SK-N-SH treated with all-trans-retinoic acid at 6 μM for 48 hours (cell line): ENCODE data around the gene IFNA2.

ENCODE experiments used
- ATAC-seq: fragments of 200-7000 bp; cut with Tn5 transposase; 3 replicates; pipeline ENCODE4 v1.9.1; 2020; ENCODE audit warnings: mild to moderate bottlenecking, moderate library complexity
- ARNTL ChIP-seq: fragments of 450-650 bp; formaldehyde crosslinking; IDR thresholded peaks from 2 replicates; pipeline ENCODE4 v1.5.0; 2020; ENCODE audit warnings: low read depth, mild to moderate bottlenecking, moderate library complexity, borderline replicate concordance
- BACH2 ChIP-seq: fragments of 250-450 bp; sonication (Bioruptor Pico); IDR thresholded peaks from 2 replicates; pipeline ENCODE4 v1.9.0; 2021; ENCODE audit warnings: mild to moderate bottlenecking, borderline replicate concordance
- CREB5 ChIP-seq: fragments of 250-450 bp; sonication (Bioruptor Pico); IDR thresholded peaks from 2 replicates; pipeline ENCODE4 v1.5.1; 2020; ENCODE audit warnings: low read depth, mild to moderate bottlenecking, moderate library complexity
- CSDC2 ChIP-seq: fragments of 250-450 bp; sonication (Bioruptor Pico); IDR thresholded peaks from 2 replicates; pipeline ENCODE4 v1.5.0; 2020; ENCODE audit warnings: mild to moderate bottlenecking, moderate library complexity
- ESRRG ChIP-seq: fragments of 250-450 bp; sonication (Bioruptor Pico); IDR thresholded peaks from 2 replicates; pipeline ENCODE4 v1.6.1; 2021; ENCODE audit warnings: mild to moderate bottlenecking
- GLIS3 ChIP-seq: fragments of 250-450 bp; sonication (Bioruptor Pico); IDR thresholded peaks from 2 replicates; pipeline ENCODE4 v1.5.0; 2020; ENCODE audit warnings: mild to moderate bottlenecking, moderate library complexity
- ISL1 ChIP-seq: fragments of 250-450 bp; sonication (Bioruptor Pico); IDR thresholded peaks from 2 replicates; pipeline ENCODE4 v2.1.2; 2022; ENCODE audit warnings: mild to moderate bottlenecking, moderate library complexity
- OSR1 ChIP-seq: fragments of 250-450 bp; sonication (Bioruptor Pico); IDR thresholded peaks from 2 replicates; pipeline ENCODE4 v1.8.0; 2022; ENCODE audit warnings: moderate library complexity, mild to moderate bottlenecking, inconsistent platforms
- PPARA ChIP-seq: fragments of 250-450 bp; sonication (Bioruptor Pico); IDR thresholded peaks from 2 replicates; pipeline ENCODE4 v1.5.0; 2020; ENCODE audit warnings: mild to moderate bottlenecking, borderline replicate concordance
- RARB ChIP-seq: fragments of 250-450 bp; sonication (Bioruptor Pico); IDR thresholded peaks from 2 replicates; pipeline ENCODE4 v1.8.0; 2021; ENCODE audit warnings: mild to moderate bottlenecking, moderate library complexity
- SNAI2 ChIP-seq: fragments of 250-450 bp; sonication (Bioruptor Pico); IDR thresholded peaks from 2 replicates; pipeline ENCODE4 v1.5.0; 2020; ENCODE audit warnings: mild to moderate bottlenecking, moderate library complexity
- TCF4 ChIP-seq: fragments of 250-450 bp; sonication (Bioruptor Pico); IDR thresholded peaks from 2 replicates; pipeline ENCODE4 v1.8.0; 2021; ENCODE audit warnings: mild to moderate bottlenecking, moderate library complexity, borderline replicate concordance
- TOX ChIP-seq: fragments of 250-450 bp; sonication (Bioruptor Pico); IDR thresholded peaks from 2 replicates; pipeline ENCODE4 v1.8.0; 2021; ENCODE audit warnings: mild to moderate bottlenecking, moderate library complexity, borderline replicate concordance
- TSHZ2 ChIP-seq: fragments of 250-450 bp; sonication (Bioruptor Pico); IDR thresholded peaks from 2 replicates; pipeline ENCODE4 v1.5.0; 2020; ENCODE audit warnings: mild to moderate bottlenecking, moderate library complexity
- ZC3H10 ChIP-seq: fragments of 250-450 bp; sonication (Bioruptor Pico); IDR thresholded peaks from 2 replicates; pipeline ENCODE4 v1.5.1; 2021; ENCODE audit warnings: mild to moderate bottlenecking, moderate library complexity
- ZFP3 ChIP-seq: fragments of 250-450 bp; sonication (Bioruptor Pico); IDR thresholded peaks from 2 replicates; pipeline ENCODE4 v1.5.0; 2020; ENCODE audit warnings: mild to moderate bottlenecking, moderate library complexity
- ZFP30 ChIP-seq: fragments of 450-650 bp; formaldehyde crosslinking; IDR thresholded peaks from 2 replicates; pipeline ENCODE4 v1.5.0; 2022; ENCODE audit warnings: mild to moderate bottlenecking, moderate library complexity
- ZNF565 ChIP-seq: fragments of 450-650 bp; formaldehyde crosslinking; conservative IDR thresholded peaks from 2 replicates; pipeline ENCODE4 v1.5.0; 2020; ENCODE audit warnings: low read depth, mild to moderate bottlenecking, moderate library complexity
- ZNF70 ChIP-seq: fragments of 450-650 bp; formaldehyde crosslinking; IDR thresholded peaks from 2 replicates; pipeline ENCODE4 v1.5.0; 2020; ENCODE audit warnings: mild to moderate bottlenecking, moderate library complexity
- ZNF8 ChIP-seq: fragments of 450-650 bp; formaldehyde crosslinking; IDR thresholded peaks from 2 replicates; pipeline ENCODE4 v1.5.0; 2020; ENCODE audit warnings: mild to moderate bottlenecking, moderate library complexity
- TF ChIP-seq, protein P1 (sequence below): fragments of 250-450 bp; sonication (Bioruptor Pico); IDR thresholded peaks from 2 replicates; pipeline ENCODE4 v1.5.1; 2021; ENCODE audit warnings: mild to moderate bottlenecking, moderate library complexity

Gene IFNA2

GRCh38 chr9:21432672-21433425 is 47.7 kb upstream of the IFNA2 start (continued):
- TF ChIP-seq, protein P1, sequence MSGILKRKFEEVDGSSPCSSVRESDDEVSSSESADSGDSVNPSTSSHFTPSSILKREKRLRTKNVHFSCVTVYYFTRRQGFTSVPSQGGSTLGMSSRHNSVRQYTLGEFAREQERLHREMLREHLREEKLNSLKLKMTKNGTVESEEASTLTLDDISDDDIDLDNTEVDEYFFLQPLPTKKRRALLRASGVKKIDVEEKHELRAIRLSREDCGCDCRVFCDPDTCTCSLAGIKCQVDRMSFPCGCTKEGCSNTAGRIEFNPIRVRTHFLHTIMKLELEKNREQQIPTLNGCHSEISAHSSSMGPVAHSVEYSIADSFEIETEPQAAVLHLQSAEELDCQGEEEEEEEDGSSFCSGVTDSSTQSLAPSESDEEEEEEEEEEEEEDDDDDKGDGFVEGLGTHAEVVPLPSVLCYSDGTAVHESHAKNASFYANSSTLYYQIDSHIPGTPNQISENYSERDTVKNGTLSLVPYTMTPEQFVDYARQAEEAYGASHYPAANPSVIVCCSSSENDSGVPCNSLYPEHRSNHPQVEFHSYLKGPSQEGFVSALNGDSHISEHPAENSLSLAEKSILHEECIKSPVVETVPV (CRISPR knock-in tag) = no peak
- TF ChIP-seq ZC3H10 (no peak), PPARA (CRISPR knock-in tag) (no peak), SNAI2 (CRISPR knock-in tag) (no peak), TCF4 (no peak), ZFP30 (CRISPR knock-in tag) (no peak), TOX (no peak), ESRRG (CRISPR knock-in tag) (no peak), TSHZ2 (CRISPR knock-in tag) (no peak)

GRCh38 chr9:21429191-21429590 is 44.0 kb upstream of the IFNA2 start:
- TF ChIP-seq OSR1 (CRISPR knock-in tag) (no peak), ZC3H10 (no peak), CREB5 (no peak), TCF4 (no peak), PPARA (CRISPR knock-in tag) (no peak), ISL1 (CRISPR knock-in tag) (no peak), ZNF8 (CRISPR knock-in tag) (no peak), ZNF70 (CRISPR knock-in tag) (no peak), ARNTL (CRISPR knock-in tag) (no peak), SNAI2 (CRISPR knock-in tag) (no peak), BACH2 (CRISPR knock-in tag) (no peak), RARB (CRISPR knock-in tag) (no peak), ZFP3 (CRISPR knock-in tag) (no peak), ESRRG (CRISPR knock-in tag) (no peak), GLIS3 (CRISPR knock-in tag) (no peak), CSDC2 (CRISPR knock-in tag) (no peak), ZFP30 (CRISPR knock-in tag) (no peak), TSHZ2 (CRISPR knock-in tag) (no peak), TOX (no peak)
- TF ChIP-seq, protein P1 (CRISPR knock-in tag) = no peak
- ATAC-seq = no peak

DNA sequence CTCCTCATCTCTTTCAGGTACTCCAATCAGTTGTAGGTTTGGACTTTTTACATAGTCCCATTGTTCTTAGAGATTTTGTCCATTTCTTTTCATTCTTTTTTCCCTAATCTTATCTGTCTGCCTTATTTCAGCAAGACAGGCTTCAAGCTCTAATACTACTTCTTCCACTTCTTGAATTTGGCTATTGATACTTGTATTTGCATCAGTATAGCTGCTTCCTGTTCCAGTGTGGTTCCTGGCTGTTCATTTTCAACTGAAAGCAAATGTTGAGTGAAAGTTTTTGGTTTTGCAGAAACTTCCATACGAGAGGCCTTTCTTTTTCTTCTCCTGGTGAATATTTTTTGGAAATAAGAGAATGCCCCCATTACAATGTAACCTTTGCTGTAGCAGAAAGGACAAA is 43.0 kb upstream of the IFNA2 start:
- no peak for ATAC-seq

More for the DNA sequence above, 43.0 kb upstream of the IFNA2 start:
- TF ChIP-seq BACH2 (CRISPR knock-in tag) (no peak), ESRRG (CRISPR knock-in tag) (no peak), ZNF565 (CRISPR knock-in tag) (no peak), ZFP3 (CRISPR knock-in tag) (no peak)
